Karpas-422 (cell line): ENCODE measurements around the gene SH2D1B. TPM values are rescaled to one million over a fixed set of nuclear protein-coding genes. Genes with fewer than 3 reads are reported as not detected.

Experiments used
- DNase-seq: peaks from one replicate; pipeline ENCODE4 v3.0.0-alpha.2; 2015
- H2AFZ ChIP-seq: fragments of 200-600 bp; sonication (generic); 2 replicates; pipeline ENCODE4 v1.6.1; 2014; ENCODE audit warnings: antibody characterized with exemption, low read length, mixed read lengths
- H3K27ac ChIP-seq: fragments of 200-600 bp; sonication (generic); 2 replicates; pipeline ENCODE4 v1.5.1; 2014; ENCODE audit warnings: mild to moderate bottlenecking, low read length, moderate library complexity
- H3K27me3 ChIP-seq: fragments of 200-600 bp; sonication (generic); 2 replicates; pipeline ENCODE4 v1.6.1; 2014; ENCODE audit warnings: low read length, mixed read lengths
- H3K36me3 ChIP-seq: fragments of 200-600 bp; sonication (generic); 2 replicates; pipeline ENCODE4 v1.6.1; 2014; ENCODE audit warnings: low read length, mixed read lengths; ENCODE audit not compliant: insufficient read depth
- H3K4me1 ChIP-seq: fragments of 200-600 bp; sonication (generic); 2 replicates; pipeline ENCODE4 v1.6.1; 2014; ENCODE audit warnings: mild to moderate bottlenecking, low read length, mixed read lengths
- H3K4me2 ChIP-seq: fragments of 200-600 bp; sonication (generic); 2 replicates; pipeline ENCODE4 v1.6.1; 2014; ENCODE audit warnings: low read length, low read depth, mild to moderate bottlenecking; ENCODE audit not compliant: poor library complexity, severe bottlenecking
- H3K4me3 ChIP-seq: fragments of 200-600 bp; sonication (generic); 2 replicates; pipeline ENCODE4 v1.5.1; 2014; ENCODE audit warnings: mild to moderate bottlenecking, antibody characterized with exemption, low read length, mixed read lengths
- H3K79me2 ChIP-seq: fragments of 200-600 bp; sonication (generic); 2 replicates; pipeline ENCODE4 v1.6.1; 2014; ENCODE audit warnings: mild to moderate bottlenecking, low read length, mixed read lengths
- H3K9ac ChIP-seq: fragments of 200-600 bp; sonication (generic); 2 replicates; pipeline ENCODE4 v1.6.0; 2014; ENCODE audit warnings: low read length
- H3K9me2 ChIP-seq: fragments of 200-600 bp; sonication (generic), shearing (Covaris generic); replicated peaks from 2 replicates; pipeline ENCODE4 v1.6.0; 2014; ENCODE audit warnings: mild to moderate bottlenecking, low read length, moderate library complexity; ENCODE audit not compliant: insufficient read depth
- H3K9me3 ChIP-seq: fragments of 300-700, 200-600 bp; sonication (generic); 2 replicates; pipeline ENCODE4 v1.6.1; 2014; ENCODE audit warnings: low read length, mixed read lengths
- H4K20me1 ChIP-seq: fragments of 200-600 bp; sonication (generic); 2 replicates; pipeline ENCODE4 v1.6.1; 2014; ENCODE audit warnings: mild to moderate bottlenecking, antibody characterized with exemption, low read length, low read depth; ENCODE audit not compliant: insufficient read depth
- total RNA-seq: library from RNA; depleted of rRNA; stranded (reverse); fragments of >200 nt; shearing (Covaris generic); gene quantifications from 2 replicates; pipeline ENCODE4 v1.2.3, GENCODE V29; 2014; ENCODE audit warnings: low replicate concordance

SH2D1B gene
- total RNA-seq, 1 experiment from 2014 or later: not detected

- DNase-seq: no peak
- H3K27ac ChIP-seq: no peak overlapping the region
- H3K4me2 ChIP-seq: no peak overlapping the region
- H3K4me1 ChIP-seq: no peaks in the 10 kb centered on the region
- H3K36me3 ChIP-seq: no peaks in the 10 kb centered on the region
- no peak overlapping the region for H2AFZ ChIP-seq
- H3K9ac ChIP-seq: no peak overlapping the region
- H3K9me3 ChIP-seq: no peaks in the 10 kb centered on the region
- no peaks in the 10 kb centered on the region for H3K79me2 ChIP-seq
- no peaks in the 10 kb centered on the region for H4K20me1 ChIP-seq
- no peaks in the 10 kb centered on the region for H3K9me2 ChIP-seq
- H3K4me3 ChIP-seq: no peak overlapping the region
- H3K27me3 ChIP-seq: no peaks in the 10 kb centered on the region
Measured at GRCh38 chr1:162407539-162407938, 4.4 kb downstream of the SH2D1B start.

- H3K4me2 ChIP-seq: no peak overlapping the region
- H3K4me1 ChIP-seq: no peaks in the 10 kb centered on the region
- DNase-seq: no peak
- H2AFZ ChIP-seq: no peak overlapping the region
- no peaks in the 10 kb centered on the region for H3K27me3 ChIP-seq
- H4K20me1 ChIP-seq: no peaks in the 10 kb centered on the region
- H3K9ac ChIP-seq: no peak overlapping the region
- H3K9me2 ChIP-seq: no peaks in the 10 kb centered on the region
- no peak overlapping the region for H3K4me3 ChIP-seq
- no peaks in the 10 kb centered on the region for H3K36me3 ChIP-seq
- no peaks in the 10 kb centered on the region for H3K79me2 ChIP-seq
- no peak overlapping the region for H3K27ac ChIP-seq
- H3K9me3 ChIP-seq: no peaks in the 10 kb centered on the region
Measured at GRCh38 chr1:162406811-162407210, 5.1 kb downstream of the SH2D1B start.

DNA sequence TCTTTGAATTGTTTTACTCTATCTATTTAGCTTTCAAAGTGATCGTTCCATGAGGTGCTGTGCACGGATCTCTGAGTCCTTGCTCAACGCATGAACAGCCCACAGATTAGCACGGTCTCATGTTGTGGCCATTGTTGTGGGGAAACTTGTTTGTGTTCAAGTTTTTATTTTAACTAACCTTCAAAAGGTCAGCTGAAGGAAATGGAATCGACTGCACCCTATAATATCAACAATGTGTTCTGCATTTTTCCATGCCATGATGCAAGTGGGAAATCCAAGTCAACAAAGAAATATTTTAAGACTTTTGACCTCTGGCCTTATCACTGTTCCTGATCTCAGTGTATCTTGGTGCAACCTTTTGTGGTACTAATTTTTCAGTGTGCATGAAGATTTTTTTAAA is 6.1 kb downstream of the SH2D1B start:
- no peaks in the 10 kb centered on the region for H3K4me1 ChIP-seq
- DNase-seq: no peak
- H3K27ac ChIP-seq: no peak overlapping the region
- H3K9me3 ChIP-seq: no peaks in the 10 kb centered on the region
- H3K9ac ChIP-seq: no peak overlapping the region
- H3K4me3 ChIP-seq: no peak overlapping the region
- H3K27me3 ChIP-seq: no peaks in the 10 kb centered on the region
- no peaks in the 10 kb centered on the region for H3K36me3 ChIP-seq
- no peaks in the 10 kb centered on the region for H3K79me2 ChIP-seq
- H3K4me2 ChIP-seq: no peak overlapping the region
- H3K9me2 ChIP-seq: no peaks in the 10 kb centered on the region
- H2AFZ ChIP-seq: no peak overlapping the region
- H4K20me1 ChIP-seq: no peaks in the 10 kb centered on the region

GRCh38 chr1:162404550-162405160 is 7.3 kb downstream of the SH2D1B start:
- Histone ChIP-seq H3K27me3 (no peaks in the 10 kb centered on the region), H3K9me2 (no peaks in the 10 kb centered on the region), H3K4me2 (no peak overlapping the region), H3K36me3 (no peaks in the 10 kb centered on the region), H3K4me3 (no peak overlapping the region), H3K9ac (no peak overlapping the region), H3K9me3 (no peaks in the 10 kb centered on the region), H3K4me1 (no peaks in the 10 kb centered on the region), H3K79me2 (no peaks in the 10 kb centered on the region), H3K27ac (no peak overlapping the region), H4K20me1 (no peaks in the 10 kb centered on the region), H2AFZ (no peak overlapping the region)
- DNase-seq: no peak

DNA sequence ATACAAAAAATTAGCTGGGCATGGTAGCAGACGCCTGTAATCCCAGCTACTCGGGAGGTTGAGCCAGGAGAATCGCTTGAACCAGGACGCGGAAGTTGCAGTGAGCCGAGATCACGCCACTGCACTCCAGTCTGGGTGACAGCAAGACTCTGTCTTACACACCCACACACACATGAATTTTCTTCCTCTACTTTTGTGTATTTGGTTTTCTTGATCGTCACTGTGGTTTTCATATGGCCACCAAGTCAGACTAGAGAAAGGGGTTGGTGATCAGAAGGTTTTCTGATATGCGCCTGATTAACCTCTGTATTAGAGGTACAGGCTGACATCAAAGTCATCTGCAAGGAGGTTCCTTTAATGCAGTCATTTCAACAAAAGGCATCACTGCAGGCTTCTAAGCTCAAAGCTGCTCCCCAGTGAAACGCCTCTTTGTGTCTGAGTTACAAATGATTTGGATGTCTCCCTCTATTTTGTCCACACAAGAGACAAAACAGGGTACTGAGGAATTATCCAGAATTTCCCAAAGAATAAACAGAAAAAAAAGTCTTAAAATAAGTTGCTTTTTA is 11.1 kb downstream of the SH2D1B start:
- H3K9me3 ChIP-seq: no peaks in the 10 kb centered on the region
- no peak overlapping the region for H3K4me3 ChIP-seq
- no peak overlapping the region for H3K27ac ChIP-seq
- H3K4me2 ChIP-seq: no peak overlapping the region
- no peak for DNase-seq
- no peaks in the 10 kb centered on the region for H3K79me2 ChIP-seq
- no peaks in the 10 kb centered on the region for H3K27me3 ChIP-seq
- H4K20me1 ChIP-seq: no peaks in the 10 kb centered on the region
- no peaks in the 10 kb centered on the region for H3K9me2 ChIP-seq
- H3K4me1 ChIP-seq: no peaks in the 10 kb centered on the region
- no peak overlapping the region for H2AFZ ChIP-seq
- no peak overlapping the region for H3K9ac ChIP-seq
- H3K36me3 ChIP-seq: no peaks in the 10 kb centered on the region

- Histone ChIP-seq H3K9me3 (no peaks in the 10 kb centered on the region), H3K27me3 (no peaks in the 10 kb centered on the region), H3K9me2 (no peaks in the 10 kb centered on the region), H3K9ac (no peak overlapping the region), H4K20me1 (no peaks in the 10 kb centered on the region), H3K79me2 (no peaks in the 10 kb centered on the region), H2AFZ (no peak overlapping the region), H3K4me2 (no peak overlapping the region), H3K4me3 (no peak overlapping the region), H3K36me3 (no peaks in the 10 kb centered on the region), H3K27ac (no peak overlapping the region), H3K4me1 (no peaks in the 10 kb centered on the region)
- DNase-seq: no peak
Measured at GRCh38 chr1:162398999-162399580, 12.8 kb downstream of the SH2D1B start.

DNA sequence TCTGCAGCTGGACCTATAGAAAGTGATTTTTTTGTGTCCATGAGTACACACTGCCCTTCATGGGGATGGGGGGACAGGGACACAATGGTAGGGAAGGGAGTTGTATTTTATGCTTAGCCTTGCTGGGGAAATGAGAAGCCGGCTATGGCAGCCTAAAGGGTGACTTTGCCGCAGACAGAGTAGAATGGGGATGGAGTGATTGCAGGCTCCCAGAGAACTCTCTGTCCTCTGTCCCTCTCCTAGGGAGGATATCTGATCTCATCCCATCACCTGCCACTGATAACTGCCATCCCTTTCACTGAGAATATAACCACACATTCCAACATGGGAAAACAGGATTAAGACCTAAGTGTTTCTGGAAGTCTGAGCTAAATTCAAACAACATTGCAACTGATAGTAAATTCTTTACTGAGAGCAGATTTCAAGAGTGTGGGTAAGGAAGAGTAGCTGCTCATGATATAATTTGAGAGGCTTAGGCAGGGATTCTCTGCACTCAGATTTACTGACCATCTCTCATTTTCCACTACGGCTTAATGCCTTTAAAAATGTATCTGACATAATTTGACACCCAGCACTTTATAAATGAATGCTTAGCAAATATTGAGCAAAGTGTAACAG is 13.9 kb downstream of the SH2D1B start:
- Histone ChIP-seq H3K4me1 (no peaks in the 10 kb centered on the region), H3K27ac (no peak overlapping the region), H3K4me3 (no peak overlapping the region), H3K9me3 (no peaks in the 10 kb centered on the region), H3K9ac (no peak overlapping the region), H3K79me2 (no peaks in the 10 kb centered on the region), H2AFZ (no peak overlapping the region), H3K27me3 (no peaks in the 10 kb centered on the region), H3K9me2 (no peaks in the 10 kb centered on the region), H3K4me2 (no peak overlapping the region), H4K20me1 (no peaks in the 10 kb centered on the region), H3K36me3 (no peaks in the 10 kb centered on the region)
- no peak for DNase-seq

- Histone ChIP-seq H2AFZ (no peak overlapping the region), H3K27me3 (no peaks in the 10 kb centered on the region), H3K36me3 (no peaks in the 10 kb centered on the region), H3K79me2 (no peaks in the 10 kb centered on the region), H3K9ac (no peak overlapping the region), H3K27ac (no peak overlapping the region), H3K4me2 (no peak overlapping the region), H3K4me3 (no peak overlapping the region), H4K20me1 (no peaks in the 10 kb centered on the region), H3K4me1 (peaks cover 7% of the 10 kb centered on the region), H3K9me3 (no peaks in the 10 kb centered on the region), H3K9me2 (no peaks in the 10 kb centered on the region)
- no peak for DNase-seq
Measured at GRCh38 chr1:162397039-162397448, 14.9 kb downstream of the SH2D1B start.
